Kidney (tissue), 14 donors: ENCODE data around the gene ANKRD44. TPM values are rescaled to one million over a fixed set of nuclear protein-coding genes. Genes with fewer than 3 reads are reported as not detected.

Source experiments
- DNase-seq, 5 donors: peaks; one replicate each; pipeline ENCODE4 v3.0.0-alpha.2; 2013 to 2020
- FAIRE-seq: peaks from 2 replicates; lab custom pipeline; 2012; peaks lifted over from hg19 to GRCh38; lab: Jason Lieb, UNC
- H3K27ac ChIP-seq, 2 donors: one replicate each; pipeline ENCODE4 v1.7.0; 2013; ENCODE audit warnings: low read depth in 2 of 2, low read length in 2 of 2, inconsistent platforms in 1 of 2
- H3K27me3 ChIP-seq: one replicate; pipeline ENCODE4 v1.7.1; 2013; ENCODE audit warnings: low read length, inconsistent platforms; ENCODE audit not compliant: control insufficient read depth, insufficient read depth
- H3K36me3 ChIP-seq, 3 donors: one replicate each; pipeline versions ENCODE4 v1.7.0 to v1.7.1; 2013; ENCODE audit warnings: low read length in 3 of 3, control low read depth in 1 of 3, inconsistent platforms in 1 of 3; ENCODE audit not compliant: insufficient read depth in 3 of 3, control insufficient read depth in 2 of 3
- H3K4me1 ChIP-seq, 3 donors: one replicate each; pipeline versions ENCODE4 v1.7.0 to v1.7.1; 2013; ENCODE audit warnings: low read length in 3 of 3, inconsistent platforms in 1 of 3, low read depth in 1 of 3; ENCODE audit not compliant: control insufficient read depth in 2 of 3, insufficient read depth in 2 of 3
- H3K4me3 ChIP-seq, 3 donors: one replicate each; pipeline versions ENCODE4 v1.7.0 to v1.8.1; 2013; ENCODE audit warnings: low read length in 3 of 3, control low read depth in 1 of 3, inconsistent platforms in 1 of 3
- H3K9ac ChIP-seq, 3 donors: one replicate each; pipeline versions ENCODE4 v1.7.0 to v1.7.1; 2013; ENCODE audit warnings: low read length in 3 of 3, control low read depth in 1 of 3, inconsistent platforms in 1 of 3
- H3K9me3 ChIP-seq, 3 donors: one replicate each; pipeline versions ENCODE4 v1.7.0 to v1.7.1; 2013; ENCODE audit warnings: low read length in 3 of 3, control low read depth in 1 of 3, inconsistent platforms in 1 of 3; ENCODE audit not compliant: control insufficient read depth in 2 of 3, insufficient read depth in 1 of 3
- intact Hi-C: fragments of 100-400 bp; cut with DNase I; formaldehyde crosslinking; loops from one replicate; pipeline ENCODE4 v1.11.1; 2022
- polyA plus RNA-seq: library from polyadenylated mRNA; stranded (reverse); fragments of 350-450 nt; fragmentation: Illumina TruSeq; extraction: RNeasy Lipid Tissue Mini Kit (QIAGEN cat#74804); gene quantifications from one replicate; pipeline ENCODE4 v1.2.3, GENCODE V29; 2014; ENCODE audit warnings: low read depth, low replicate concordance; ENCODE audit not compliant: insufficient read depth
- total RNA-seq: library from RNA; stranded (reverse); fragmentation: NEBNext Ultra II Directional; extraction: Animal tissue kit (Norgen Biotek cat#: 25700); gene quantifications from one replicate; pipeline ENCODE4 v1.2.1, GENCODE V29; 2021
- TF ChIP-seq, protein P1 (sequence below): IDR thresholded peaks from 3 replicates; pipeline ENCODE4 v1.5.1; 2012; ENCODE audit warnings: mild to moderate bottlenecking, moderate library complexity, borderline replicate concordance; ENCODE audit not compliant: insufficient read depth; ENCODE audit errors: extremely low read depth
- donor health status: control.
- donor health status: control.
- donor health status: control.
- donor health status: control.
- donor health status: control.
- donor health status: DM: yes; HTN: yes; CAD: no.
- donor health status: Normal renal cell carcinoma (clear cell type).

Gene ANKRD44
- total and polyA plus RNA-seq, 2 donors from 2014 or later = 2.2 to 39.2 TPM

DNA sequence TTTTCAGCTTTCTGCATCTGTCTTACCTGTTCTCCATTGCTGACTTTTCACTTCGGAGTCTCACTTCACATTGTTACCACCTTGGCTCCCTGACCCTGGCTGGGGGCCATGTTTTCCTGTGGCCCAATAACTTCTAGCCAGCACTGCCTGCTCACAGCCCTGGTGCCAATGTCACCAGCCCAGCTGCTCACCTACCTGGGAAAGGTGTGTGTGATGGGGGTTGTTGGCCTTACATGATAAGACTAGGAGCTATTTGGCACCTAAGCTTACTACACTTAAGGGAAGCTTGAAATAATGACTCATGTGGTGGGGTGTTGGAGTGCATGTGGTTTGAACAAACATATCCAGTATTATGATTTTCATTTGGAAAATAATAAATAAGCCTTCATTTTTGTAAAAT lies 346.6 kb downstream of the ANKRD44 start:
- intact Hi-C loops = no loop called here
- Histone ChIP-seq H3K27ac (no peak overlapping the region), H3K27me3 (no peaks in the 10 kb centered on the region), H3K4me3 (no peak overlapping the region), H3K9ac (no peak overlapping the region), H3K9me3 (no peaks in the 10 kb centered on the region), H3K4me1 (peaks cover 0 to 7% (median 3%) of the 10 kb centered on the region in 3 donors), H3K36me3 (no peaks in the 10 kb centered on the region)
- TF ChIP-seq, protein P1, sequence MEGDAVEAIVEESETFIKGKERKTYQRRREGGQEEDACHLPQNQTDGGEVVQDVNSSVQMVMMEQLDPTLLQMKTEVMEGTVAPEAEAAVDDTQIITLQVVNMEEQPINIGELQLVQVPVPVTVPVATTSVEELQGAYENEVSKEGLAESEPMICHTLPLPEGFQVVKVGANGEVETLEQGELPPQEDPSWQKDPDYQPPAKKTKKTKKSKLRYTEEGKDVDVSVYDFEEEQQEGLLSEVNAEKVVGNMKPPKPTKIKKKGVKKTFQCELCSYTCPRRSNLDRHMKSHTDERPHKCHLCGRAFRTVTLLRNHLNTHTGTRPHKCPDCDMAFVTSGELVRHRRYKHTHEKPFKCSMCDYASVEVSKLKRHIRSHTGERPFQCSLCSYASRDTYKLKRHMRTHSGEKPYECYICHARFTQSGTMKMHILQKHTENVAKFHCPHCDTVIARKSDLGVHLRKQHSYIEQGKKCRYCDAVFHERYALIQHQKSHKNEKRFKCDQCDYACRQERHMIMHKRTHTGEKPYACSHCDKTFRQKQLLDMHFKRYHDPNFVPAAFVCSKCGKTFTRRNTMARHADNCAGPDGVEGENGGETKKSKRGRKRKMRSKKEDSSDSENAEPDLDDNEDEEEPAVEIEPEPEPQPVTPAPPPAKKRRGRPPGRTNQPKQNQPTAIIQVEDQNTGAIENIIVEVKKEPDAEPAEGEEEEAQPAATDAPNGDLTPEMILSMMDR = no peak
- DNase-seq (no peak), FAIRE-seq (no peak)

DNA sequence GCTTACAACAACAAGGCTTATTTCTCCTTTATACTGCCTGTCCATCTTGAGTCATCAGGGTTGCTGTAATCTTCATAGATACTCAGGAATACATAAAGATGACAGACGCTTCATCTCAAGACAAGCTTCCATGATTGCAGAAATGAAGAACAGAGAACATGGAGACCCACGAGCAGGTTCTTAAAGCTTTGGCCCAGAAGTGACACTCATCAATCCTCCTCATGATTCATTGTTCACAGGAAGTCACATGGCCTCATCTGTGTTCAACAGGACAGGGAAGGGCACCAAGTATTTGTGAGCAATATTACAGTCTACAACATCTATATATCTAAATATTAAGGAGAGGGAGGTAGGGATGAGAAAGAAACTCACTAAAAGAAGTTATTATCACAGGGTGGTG lies 347.5 kb downstream of the ANKRD44 start:
- Histone ChIP-seq H3K36me3 (no peaks in the 10 kb centered on the region), H3K4me1 (peaks cover 0 to 7% (median 3%) of the 10 kb centered on the region in 3 donors), H3K9me3 (no peaks in the 10 kb centered on the region), H3K27me3 (no peaks in the 10 kb centered on the region), H3K27ac (no peak overlapping the region), H3K9ac (no peak overlapping the region), H3K4me3 (no peak overlapping the region)
- intact Hi-C loops = no loop called here
- FAIRE-seq (no peak), DNase-seq (no peak)
- TF ChIP-seq, protein P1 = no peak

DNA sequence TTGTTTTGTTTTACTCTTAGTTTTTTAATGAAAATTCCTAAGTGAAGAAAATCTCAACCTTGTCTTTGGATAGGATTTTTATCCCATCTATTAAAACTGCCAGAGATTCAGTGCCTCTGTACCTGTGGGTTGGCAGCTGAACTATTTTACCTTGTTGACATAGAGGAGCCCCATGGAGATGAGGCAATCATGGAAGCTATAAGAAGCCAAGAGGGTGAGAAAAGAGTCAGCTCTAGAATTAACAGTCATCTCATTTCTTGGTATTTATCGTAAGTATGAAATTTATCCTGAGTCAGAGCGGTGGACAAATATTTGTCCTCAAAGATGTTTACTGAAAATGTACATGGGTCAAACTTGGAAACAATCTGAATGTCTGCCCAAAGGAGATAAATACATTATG lies 348.3 kb downstream of the ANKRD44 start:
- no peaks in the 10 kb centered on the region for H3K9me3 ChIP-seq
- intact Hi-C loops = no loop called here

More for the DNA sequence above, 348.3 kb downstream of the ANKRD44 start:
- FAIRE-seq (no peak), DNase-seq (no peak)
- peaks cover 0 to 7% (median 3%) of the 10 kb centered on the region in 3 donors for H3K4me1 ChIP-seq
- no peak overlapping the region for H3K9ac ChIP-seq
- TF ChIP-seq, protein P1 = no peak
- no peaks in the 10 kb centered on the region for H3K27me3 ChIP-seq
- H3K4me3 ChIP-seq = no peak overlapping the region
- H3K27ac ChIP-seq = no peak overlapping the region
- no peaks in the 10 kb centered on the region for H3K36me3 ChIP-seq
